GM23338 (cell line): ENCODE results near the gene CBFA2T3.

Experiments
- CTCF ChIP-seq, 2 experiments: fragments of 200-600 bp in 1 of 2; sonication (generic) in 1 of 2; conservative IDR thresholded peaks; 2 replicates each; pipeline versions ENCODE4 v1.5.1 to v1.6.1; 2016 to 2017; ENCODE audit warnings: antibody characterized with exemption in 2 of 2, low read depth in 2 of 2, mild to moderate bottlenecking in 2 of 2, moderate library complexity in 1 of 2
- ETS1 ChIP-seq: IDR thresholded peaks from 2 replicates; pipeline ENCODE4 v1.6.1; 2016; ENCODE audit warnings: antibody characterized with exemption
- EZH2 ChIP-seq: fragments of 200-600 bp; sonication (generic); IDR thresholded peaks from one replicate; pipeline ENCODE4 v1.8.0; 2017; ENCODE audit warnings: antibody characterized with exemption, mild to moderate bottlenecking, low read depth; ENCODE audit not compliant: unreplicated experiment
- EZH2phosphoT487 ChIP-seq: fragments of 200-600 bp; sonication (generic); IDR thresholded peaks from one replicate; pipeline ENCODE4 v1.8.1; 2018; ENCODE audit warnings: antibody characterized with exemption; ENCODE audit not compliant: unreplicated experiment

GRCh38 chr16:88995746-88996535 lies 18.9 kb upstream of the CBFA2T3 start:
- TF ChIP-seq CTCF (conservative IDR thresholded peaks at IDR 0.05; ENCODE audit: low read depth in 2 of 2) (no peak), EZH2phosphoT487 (no peak), EZH2 (no peak), ETS1 (no peak)
